ENCODE data around the gene ZNF506. TPM values are rescaled to one million over a fixed set of nuclear protein-coding genes. Genes with fewer than 3 reads are reported as not detected.

ZNF506 gene
- total and polyA plus RNA-seq, 3 donors from 2014 or later: 12.5 to 39.4 (median 28.9) TPM

DNA sequence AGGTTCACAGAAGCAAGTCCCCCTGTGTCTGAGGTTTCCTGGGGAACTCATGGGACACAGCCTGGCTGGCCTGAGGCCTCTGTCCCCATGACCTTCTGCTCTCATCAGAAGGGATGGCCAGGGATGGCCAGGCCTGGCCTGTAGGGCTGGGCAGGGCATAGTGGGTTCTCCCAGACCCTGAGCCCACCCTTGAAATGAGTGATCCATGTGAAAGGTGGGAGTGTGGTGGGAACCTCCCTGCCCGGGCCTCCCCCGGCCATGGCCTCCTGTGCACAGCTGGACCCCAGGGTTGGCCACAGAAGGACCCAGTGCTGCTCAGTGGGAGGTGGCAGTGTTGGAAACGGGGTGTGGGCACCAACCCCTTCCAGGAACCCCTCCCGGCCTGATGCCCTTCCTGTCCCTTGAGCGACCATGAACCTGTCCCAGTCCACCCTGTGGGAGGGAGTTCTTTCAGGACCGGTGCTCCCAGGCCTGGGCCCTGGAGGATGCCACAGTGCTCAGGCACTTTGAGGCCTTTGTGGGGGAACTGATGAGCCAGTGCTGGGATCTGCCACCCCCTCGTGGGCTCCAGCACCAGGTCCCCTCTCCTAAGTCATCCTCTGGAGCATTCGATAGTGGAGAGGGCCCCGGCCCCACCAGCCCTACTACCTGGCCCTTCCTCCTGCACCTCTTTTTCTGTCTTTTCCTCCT lies 73.2 kb downstream of the ZNF506 start:
- WGBS, 2 donors: 73 to 86% methylated on average over 3 to 9 of the region's 9 CpGs

GRCh38 chr19:19747357-19748220 lies 74.0 kb downstream of the ZNF506 start:
- no peaks in the 10 kb centered on the region for H3K36me3 ChIP-seq (ENCODE audit: low read depth, missing control alignments)
- H3K4me3 ChIP-seq: no peak overlapping the region
- no peaks in the 10 kb centered on the region for H3K27me3 ChIP-seq
- 89 to 98% methylated on average over 7 to 13 of the region's 13 CpGs for WGBS, 2 donors
- no peak for DNase-seq
- TF ChIP-seq, protein P1, sequence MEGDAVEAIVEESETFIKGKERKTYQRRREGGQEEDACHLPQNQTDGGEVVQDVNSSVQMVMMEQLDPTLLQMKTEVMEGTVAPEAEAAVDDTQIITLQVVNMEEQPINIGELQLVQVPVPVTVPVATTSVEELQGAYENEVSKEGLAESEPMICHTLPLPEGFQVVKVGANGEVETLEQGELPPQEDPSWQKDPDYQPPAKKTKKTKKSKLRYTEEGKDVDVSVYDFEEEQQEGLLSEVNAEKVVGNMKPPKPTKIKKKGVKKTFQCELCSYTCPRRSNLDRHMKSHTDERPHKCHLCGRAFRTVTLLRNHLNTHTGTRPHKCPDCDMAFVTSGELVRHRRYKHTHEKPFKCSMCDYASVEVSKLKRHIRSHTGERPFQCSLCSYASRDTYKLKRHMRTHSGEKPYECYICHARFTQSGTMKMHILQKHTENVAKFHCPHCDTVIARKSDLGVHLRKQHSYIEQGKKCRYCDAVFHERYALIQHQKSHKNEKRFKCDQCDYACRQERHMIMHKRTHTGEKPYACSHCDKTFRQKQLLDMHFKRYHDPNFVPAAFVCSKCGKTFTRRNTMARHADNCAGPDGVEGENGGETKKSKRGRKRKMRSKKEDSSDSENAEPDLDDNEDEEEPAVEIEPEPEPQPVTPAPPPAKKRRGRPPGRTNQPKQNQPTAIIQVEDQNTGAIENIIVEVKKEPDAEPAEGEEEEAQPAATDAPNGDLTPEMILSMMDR (IDR thresholded peaks at IDR 0.05): no peak
- TF ChIP-seq POLR2A (IDR thresholded peaks at IDR 0.05): no peak
- H3K9me3 ChIP-seq: no peaks in the 10 kb centered on the region
- no peaks in the 10 kb centered on the region for H3K4me1 ChIP-seq
- intact Hi-C loops (cut with DNase I; ENCODE audit: low total_unique reads): no loop called here
- no peak overlapping the region for H3K27ac ChIP-seq

More for the DNA sequence above, 73.2 kb downstream of the ZNF506 start:
- no peak overlapping the region for H3K27ac ChIP-seq
- no peaks in the 10 kb centered on the region for H3K9me3 ChIP-seq
- H3K27me3 ChIP-seq: no peaks in the 10 kb centered on the region
- H3K4me1 ChIP-seq: no peaks in the 10 kb centered on the region
- no peak overlapping the region for H3K4me3 ChIP-seq
- TF ChIP-seq POLR2A (IDR thresholded peaks at IDR 0.05): no peak
- TF ChIP-seq, protein P1 (IDR thresholded peaks at IDR 0.05): no peak
- H3K36me3 ChIP-seq (ENCODE audit: low read depth, missing control alignments): no peaks in the 10 kb centered on the region
- intact Hi-C loops (cut with DNase I; ENCODE audit: low total_unique reads): no loop called here
- no peak for DNase-seq

DNA sequence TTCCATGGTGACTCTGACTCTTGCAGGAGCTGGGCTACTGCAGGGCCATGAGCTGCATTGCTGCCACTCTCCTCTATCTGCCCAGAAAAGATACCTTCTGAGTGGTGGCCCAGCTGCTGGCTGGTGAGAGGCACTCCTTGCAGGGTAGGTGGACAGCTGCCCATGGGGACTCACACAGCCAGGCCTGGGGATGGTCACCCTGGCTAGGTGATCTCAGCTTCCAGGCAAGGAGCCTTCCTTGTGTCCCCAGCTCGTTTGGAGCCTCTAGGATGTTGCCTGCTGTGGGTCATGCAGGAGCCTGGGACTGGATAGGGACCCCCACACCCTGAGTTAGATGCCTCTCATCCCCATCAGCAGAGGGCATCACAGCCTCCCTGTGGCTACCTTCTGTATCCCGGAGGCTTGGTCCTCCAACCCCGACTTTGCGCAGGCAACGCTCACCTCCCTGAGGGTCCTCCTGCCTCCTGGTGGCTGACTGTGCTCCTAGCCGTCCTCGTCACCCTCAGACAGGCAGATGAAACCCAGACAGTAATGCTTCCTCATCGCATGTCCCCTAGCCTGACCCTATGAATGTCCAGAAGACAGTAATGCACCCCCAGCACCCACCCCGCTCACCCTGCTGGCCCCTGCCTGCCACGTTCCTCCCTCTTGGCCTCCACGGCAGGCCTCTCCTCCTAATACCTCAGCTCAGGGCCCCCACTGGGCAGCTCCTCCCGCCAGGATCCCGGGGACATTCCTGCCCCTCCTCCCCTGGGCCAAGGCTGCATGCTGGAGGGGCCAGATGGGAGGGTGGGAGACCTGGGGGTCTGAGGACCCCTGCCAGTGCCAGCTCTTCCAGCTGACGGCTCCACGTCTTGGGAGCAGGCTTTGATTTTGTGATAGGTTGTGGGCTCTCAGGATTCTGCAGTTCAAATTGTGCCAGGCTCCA lies 75.0 kb downstream of the ZNF506 start:
- Histone ChIP-seq H3K4me1 (no peaks in the 10 kb centered on the region), H3K4me3 (no peak overlapping the region), H3K9me3 (no peaks in the 10 kb centered on the region), H3K27ac (no peak overlapping the region), H3K36me3 (ENCODE audit: low read depth, missing control alignments) (no peaks in the 10 kb centered on the region), H3K27me3 (no peaks in the 10 kb centered on the region)
- DNase-seq: peak; percentile 12
- WGBS, 2 donors: 63 to 75% methylated on average over 9 to 14 of the region's 15 CpGs
- intact Hi-C loops (cut with DNase I; ENCODE audit: low total_unique reads): no loop called here
- TF ChIP-seq, protein P1 (IDR thresholded peaks at IDR 0.05): no peak
- TF ChIP-seq POLR2A (IDR thresholded peaks at IDR 0.05): no peak

DNA sequence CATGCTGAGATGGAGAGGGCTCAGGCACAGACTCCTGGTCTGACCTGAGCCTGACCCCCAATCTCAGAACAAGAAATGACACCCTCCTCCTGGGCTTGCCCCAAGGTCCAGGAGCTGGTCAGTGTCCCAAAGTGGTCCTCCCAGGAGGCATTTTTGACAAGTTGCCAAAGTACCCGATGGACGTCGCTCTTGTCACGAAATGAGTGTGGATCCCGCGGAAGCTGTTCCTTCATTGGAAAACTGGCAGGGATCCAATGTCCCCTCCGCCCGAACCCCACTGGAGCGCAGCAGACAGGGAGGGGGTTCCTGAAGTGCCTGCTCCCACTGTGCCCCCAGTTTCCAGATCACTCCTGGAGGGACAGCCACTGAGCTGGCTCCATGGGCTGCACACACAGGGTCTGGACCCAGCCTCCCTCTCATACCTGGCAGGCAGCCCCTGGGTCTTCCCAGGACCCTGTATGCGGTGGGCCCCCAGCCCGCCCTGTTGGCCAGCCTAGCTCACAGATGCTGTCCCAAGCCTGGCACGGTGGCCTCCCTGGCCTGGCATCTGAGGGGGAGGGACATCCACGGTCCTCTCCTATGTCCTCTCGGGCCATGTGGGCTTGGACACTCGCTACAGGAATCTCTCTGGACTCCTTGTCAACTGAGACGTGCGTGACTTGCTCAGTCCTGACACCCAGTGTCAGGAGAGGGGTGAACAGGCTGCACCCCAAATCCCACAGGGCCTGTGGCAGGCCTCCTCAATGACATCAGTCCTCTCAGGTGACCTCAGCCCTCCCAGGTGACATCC lies 75.9 kb downstream of the ZNF506 start:
- no peaks in the 10 kb centered on the region for H3K36me3 ChIP-seq (ENCODE audit: low read depth, missing control alignments)
- TF ChIP-seq POLR2A (IDR thresholded peaks at IDR 0.05): no peak
- TF ChIP-seq, protein P1 (IDR thresholded peaks at IDR 0.05): no peak
- no peaks in the 10 kb centered on the region for H3K9me3 ChIP-seq
- intact Hi-C loops (cut with DNase I; ENCODE audit: low total_unique reads): no loop called here
- 86 to 91% methylated on average over 14 to 17 of the region's 17 CpGs for WGBS, 2 donors
- DNase-seq: no peak
- H3K27me3 ChIP-seq: no peaks in the 10 kb centered on the region
- no peak overlapping the region for H3K4me3 ChIP-seq
- no peak overlapping the region for H3K27ac ChIP-seq
- no peaks in the 10 kb centered on the region for H3K4me1 ChIP-seq

Measured in testis (tissue), 3 donors.